AG04449 (cell line): ENCODE measurements around the gene SNX20.

Experiments used
- CTCF ChIA-PET: fragments of 350-600 bp; formaldehyde crosslinking; extraction: SDS; loops from one replicate; lab custom pipeline; 2021; ENCODE audit warnings: antibody characterized with exemption; lab: Yijun Ruan, JAX
- POLR2A ChIA-PET: fragments of 400-600, 350-600 bp; formaldehyde crosslinking; extraction: SDS; loops from one replicate; lab custom pipeline; 2020; ENCODE audit warnings: antibody characterized with exemption, inconsistent platforms; lab: Yijun Ruan, JAX
- DNase-seq: peaks from one replicate; pipeline ENCODE4 v3.0.0-alpha.2; 2010; ENCODE audit warnings: low read depth, low spot score
- H3K4me3 ChIP-seq: 2 replicates; pipeline ENCODE4 v1.5.1; 2011; ENCODE audit warnings: low read depth, mild to moderate bottlenecking, control low read depth, low read length
- TF ChIP-seq, protein P1 (sequence below): IDR thresholded peaks from one replicate; pipeline ENCODE4 v1.5.1; 2011; ENCODE audit warnings: mild to moderate bottlenecking, moderate library complexity, low read length, control low read depth, inconsistent platforms; ENCODE audit not compliant: insufficient read depth; ENCODE audit errors: missing control alignments

The SNX20 gene

GRCh38 chr16:50628156-50628802 is 52.8 kb downstream of the SNX20 start:
- CTCF ChIA-PET: interaction anchor here (0.8 to 2.0 kb wide), 3 partner anchors 25 to 163 kb away, joined by 3 to 7 read pairs (median 4); no protein-coding TSS in a partner anchor
- POLR2A ChIA-PET: no interaction called here
- TF ChIP-seq, protein P1, sequence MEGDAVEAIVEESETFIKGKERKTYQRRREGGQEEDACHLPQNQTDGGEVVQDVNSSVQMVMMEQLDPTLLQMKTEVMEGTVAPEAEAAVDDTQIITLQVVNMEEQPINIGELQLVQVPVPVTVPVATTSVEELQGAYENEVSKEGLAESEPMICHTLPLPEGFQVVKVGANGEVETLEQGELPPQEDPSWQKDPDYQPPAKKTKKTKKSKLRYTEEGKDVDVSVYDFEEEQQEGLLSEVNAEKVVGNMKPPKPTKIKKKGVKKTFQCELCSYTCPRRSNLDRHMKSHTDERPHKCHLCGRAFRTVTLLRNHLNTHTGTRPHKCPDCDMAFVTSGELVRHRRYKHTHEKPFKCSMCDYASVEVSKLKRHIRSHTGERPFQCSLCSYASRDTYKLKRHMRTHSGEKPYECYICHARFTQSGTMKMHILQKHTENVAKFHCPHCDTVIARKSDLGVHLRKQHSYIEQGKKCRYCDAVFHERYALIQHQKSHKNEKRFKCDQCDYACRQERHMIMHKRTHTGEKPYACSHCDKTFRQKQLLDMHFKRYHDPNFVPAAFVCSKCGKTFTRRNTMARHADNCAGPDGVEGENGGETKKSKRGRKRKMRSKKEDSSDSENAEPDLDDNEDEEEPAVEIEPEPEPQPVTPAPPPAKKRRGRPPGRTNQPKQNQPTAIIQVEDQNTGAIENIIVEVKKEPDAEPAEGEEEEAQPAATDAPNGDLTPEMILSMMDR: no peak
- H3K4me3 ChIP-seq: no peak overlapping the region
- DNase-seq: no peak

DNA sequence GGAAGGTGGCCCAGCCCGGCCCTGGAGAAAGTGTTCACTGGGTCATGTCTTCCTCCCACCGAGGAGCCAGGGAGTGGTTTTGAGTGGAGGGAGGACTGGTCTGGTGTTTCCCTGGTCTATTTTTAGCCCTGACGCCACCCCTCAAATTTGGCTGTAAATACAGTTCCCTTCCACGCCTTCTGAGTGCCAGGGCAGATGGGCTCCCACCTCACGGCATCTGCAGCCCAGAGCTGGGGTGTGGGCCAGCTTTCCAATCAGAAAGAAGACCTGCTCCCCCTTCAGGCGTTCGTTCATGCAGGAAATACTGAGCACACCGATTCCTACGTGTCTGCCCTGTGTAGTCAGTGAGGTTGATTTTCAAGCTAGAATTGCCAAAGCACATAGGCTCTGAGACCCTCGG is 53.7 kb downstream of the SNX20 start:
- no peak for DNase-seq
- CTCF ChIA-PET: interaction anchor here (0.6 to 2.0 kb wide), 6 partner anchors 18 to 258 kb away, joined by 3 to 7 read pairs (median 4); no protein-coding TSS in a partner anchor
- POLR2A ChIA-PET: interaction anchor here (0.6 kb wide), 1 partner anchor 213 kb away, joined by 3 read pairs; no protein-coding TSS in a partner anchor
- TF ChIP-seq, protein P1: peak; percentile 29
- no peak overlapping the region for H3K4me3 ChIP-seq

GRCh38 chr16:50626868-50627267 is 54.2 kb downstream of the SNX20 start:
- CTCF ChIA-PET: interaction anchor here (0.6 to 2.0 kb wide), 6 partner anchors 24 to 257 kb away, joined by 3 to 7 read pairs (median 4); no protein-coding TSS in a partner anchor
- H3K4me3 ChIP-seq: no peak overlapping the region
- DNase-seq: no peak
- TF ChIP-seq, protein P1: no peak
- POLR2A ChIA-PET: interaction anchor here (0.6 kb wide), 1 partner anchor 212 kb away, joined by 3 read pairs; no protein-coding TSS in a partner anchor

- CTCF ChIA-PET: interaction anchor here (1.3 to 1.8 kb wide), 3 partner anchors 10 to 181 kb away, joined by 4 to 6 read pairs (median 5); no protein-coding TSS in a partner anchor
- no peak for DNase-seq
- no peak overlapping the region for H3K4me3 ChIP-seq
- POLR2A ChIA-PET: no interaction called here
- TF ChIP-seq, protein P1: no peak
Measured at GRCh38 chr16:50625374-50625773, 55.7 kb downstream of the SNX20 start.

DNA sequence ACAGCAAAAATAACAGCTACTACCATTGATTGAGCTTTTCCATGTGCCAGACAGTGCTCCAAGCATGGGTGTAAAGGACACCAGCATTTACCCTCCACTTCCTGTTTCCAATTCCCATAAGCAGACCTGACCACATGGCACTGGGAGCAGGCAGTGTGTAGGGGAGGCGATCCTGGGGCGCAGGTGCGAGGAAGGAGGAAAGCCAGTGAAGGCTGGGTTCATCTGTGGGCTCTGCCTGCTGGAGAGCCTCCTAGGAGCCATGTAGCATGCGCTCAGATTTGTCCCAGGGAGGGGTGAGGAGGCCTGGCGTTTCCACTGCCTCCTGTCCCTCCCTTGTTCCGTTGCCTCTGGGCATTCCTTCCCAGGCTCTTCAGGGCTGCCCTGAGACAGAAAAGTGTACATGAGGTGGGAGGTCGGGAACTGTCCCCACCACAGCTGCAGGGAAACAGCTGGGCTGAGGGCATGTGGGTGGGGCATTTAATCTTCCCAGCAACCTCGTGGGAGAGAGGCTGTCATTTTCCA is 56.6 kb downstream of the SNX20 start:
- no peak overlapping the region for H3K4me3 ChIP-seq
- no peak for DNase-seq
- CTCF ChIA-PET: interaction anchor here (1.3 to 1.8 kb wide), 3 partner anchors 10 to 43 kb away, joined by 3 to 6 read pairs (median 4); no protein-coding TSS in a partner anchor
- TF ChIP-seq, protein P1: no peak
- POLR2A ChIA-PET: no interaction called here
